GM19463 (cell line): Measurements from ENCODE around the gene TRAF3IP3.
A peak's percentile ranks its signal among the peaks of the same experiment; 100 is the strongest.

Experiments
- ATAC-seq: cut with Tn5 transposase; IDR thresholded peaks from one replicate; pipeline ENCODE4 v1.9.1; 2021; ENCODE audit warnings: mild to moderate bottlenecking, moderate library complexity; ENCODE audit not compliant: unreplicated experiment

TRAF3IP3 gene

DNA sequence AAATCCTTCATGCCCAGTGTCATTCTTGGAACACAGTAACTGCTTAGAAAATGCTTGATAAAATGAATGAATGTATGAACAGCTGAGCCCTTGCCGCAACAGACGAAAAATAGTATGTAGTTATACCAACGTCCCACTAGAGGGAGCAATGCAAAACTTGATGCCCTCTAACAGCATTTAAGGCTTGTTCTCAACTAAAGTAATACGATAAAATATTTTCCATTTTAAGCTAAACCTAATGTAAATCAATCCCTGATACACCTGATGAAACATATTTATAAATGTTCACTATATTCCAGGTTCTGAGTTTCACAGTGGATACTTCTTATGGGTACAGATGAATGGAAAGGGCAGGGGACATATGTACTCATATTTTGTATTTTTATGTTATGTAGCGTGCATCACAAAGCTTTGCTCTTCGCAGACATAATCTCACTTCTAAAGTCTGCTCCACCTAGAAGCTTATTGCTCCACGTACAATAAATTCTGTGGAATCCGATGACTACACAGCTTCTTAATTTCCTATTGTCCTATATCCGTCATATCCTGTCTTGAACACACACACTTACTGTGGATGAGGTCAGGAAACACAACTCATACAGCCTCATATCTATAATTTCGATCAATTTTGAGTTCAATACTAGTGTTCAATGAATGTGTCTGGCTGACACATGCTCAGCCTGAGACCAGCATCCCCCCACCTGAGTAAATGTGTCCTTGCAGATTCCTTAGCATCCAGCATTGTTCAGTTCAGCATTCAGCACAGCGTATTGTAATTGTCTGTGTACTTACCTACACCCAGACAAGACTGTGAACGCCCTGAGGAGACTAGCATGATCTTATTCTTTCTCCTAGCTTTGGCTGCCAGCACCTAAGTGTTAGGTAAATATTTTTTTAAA is 67.5 kb downstream of the TRAF3IP3 start:
- no peak for ATAC-seq

GRCh38 chr1:209825591-209826434 is 70.0 kb downstream of the TRAF3IP3 start:
- ATAC-seq = no peak

- ATAC-seq = peak; percentile 87
Observed at GRCh38 chr1:209827384-209828262, 71.8 kb downstream of the TRAF3IP3 start, which contains the start of gene UTP25. Gene UTP25, plus strand, starts transcription at chr1:209827972. Its CDS starts 92 bp downstream, at chr1:209828064.

DNA sequence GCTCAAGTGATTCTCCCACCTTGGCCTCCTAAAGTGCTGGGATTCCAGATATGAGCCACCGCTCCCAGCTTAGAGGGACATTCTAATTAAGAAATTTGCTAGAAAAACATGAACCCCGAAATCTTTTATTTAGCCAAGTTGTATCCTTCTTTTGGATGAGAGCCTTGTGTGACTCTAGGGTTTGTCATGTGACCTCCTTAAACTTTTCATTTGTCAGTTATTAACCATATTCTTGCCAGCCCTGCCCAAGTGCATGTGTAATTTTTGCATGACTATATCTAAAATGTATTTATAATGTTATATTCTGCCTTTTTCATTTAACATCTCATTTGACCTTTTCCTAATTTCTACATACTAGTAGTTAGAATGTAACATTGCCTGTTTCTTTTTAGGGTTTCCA is 73.9 kb downstream of the TRAF3IP3 start:
- no peak for ATAC-seq

DNA sequence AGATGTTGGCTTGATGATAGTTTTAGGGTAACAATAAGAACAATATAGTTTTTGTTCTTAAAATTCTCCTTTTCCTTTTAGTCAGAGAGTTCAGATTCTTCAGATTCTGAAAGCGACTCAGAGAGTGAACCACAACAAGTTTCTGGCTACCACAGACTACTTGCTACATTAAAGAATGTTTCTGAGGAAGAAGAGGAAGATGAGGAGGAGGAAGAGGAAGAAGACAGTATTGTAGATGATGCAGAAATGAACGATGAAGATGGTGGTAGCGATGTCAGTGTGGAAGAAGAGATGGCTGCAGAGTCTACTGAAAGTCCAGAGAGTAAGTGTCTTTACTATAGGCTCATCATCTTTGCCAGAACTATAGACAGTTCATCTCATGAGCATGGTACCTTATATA is 74.9 kb downstream of the TRAF3IP3 start:
- no peak for ATAC-seq

- ATAC-seq = no peak
Observed at GRCh38 chr1:209831615-209832014, 75.8 kb downstream of the TRAF3IP3 start.
